Neuron (in vitro differentiated cells): ENCODE measurements around the gene C1orf35.
"Not testable (repeated sequence)": the region's sequence is repeated elsewhere in the genome, so short reads cannot be mapped to it uniquely, and the experiment has no call there.

Experiments
- H2AFZ ChIP-seq: one replicate; pipeline ENCODE4 v1.6.1; 2013; ENCODE audit warnings: low read depth, mild to moderate bottlenecking, inconsistent platforms, low read length, moderate library complexity
- H3K27me3 ChIP-seq: one replicate; pipeline ENCODE4 v1.6.1; 2013; ENCODE audit warnings: low read length; ENCODE audit not compliant: insufficient read depth
- H3K36me3 ChIP-seq: one replicate; pipeline ENCODE4 v1.6.1; 2013; ENCODE audit warnings: low read length; ENCODE audit not compliant: insufficient read depth
- H3K4me1 ChIP-seq: one replicate; pipeline ENCODE4 v1.6.1; 2013; ENCODE audit warnings: low read length; ENCODE audit not compliant: insufficient read depth
- H3K4me3 ChIP-seq: 2 replicates; pipeline ENCODE4 v1.5.1; 2013; ENCODE audit warnings: mild to moderate bottlenecking, low read length, moderate library complexity
- H3K9me3 ChIP-seq: one replicate; pipeline ENCODE4 v1.6.1; 2013; ENCODE audit warnings: low read length

C1orf35 gene

DNA sequence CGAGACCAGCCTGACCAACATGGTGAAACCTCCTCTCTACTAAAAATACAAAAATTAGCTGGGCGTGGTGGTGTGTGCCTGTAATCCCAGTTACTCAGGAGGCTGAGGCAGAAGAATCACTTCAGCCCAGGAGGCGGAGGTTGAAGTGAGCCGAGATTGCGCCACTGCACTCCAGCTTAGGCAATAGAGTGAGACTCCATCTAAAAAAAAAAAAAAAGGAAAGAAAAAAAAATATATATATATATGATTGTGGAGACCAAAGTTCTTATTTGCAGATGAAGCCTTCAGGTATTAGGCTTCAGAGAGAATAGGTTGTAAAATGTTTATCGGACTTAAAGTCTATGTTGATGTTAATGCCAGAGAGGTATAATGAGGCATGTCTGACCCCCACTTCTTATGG, 8.2 kb upstream of the C1orf35 start:
- not testable (repeated sequence) for H2AFZ ChIP-seq, H3K4me3 ChIP-seq, H3K9me3 ChIP-seq, H3K27me3 ChIP-seq
- H3K4me1 ChIP-seq: peaks cover 17% of the 10 kb centered on the region
- H3K36me3 ChIP-seq: peaks cover 10% of the 10 kb centered on the region

DNA sequence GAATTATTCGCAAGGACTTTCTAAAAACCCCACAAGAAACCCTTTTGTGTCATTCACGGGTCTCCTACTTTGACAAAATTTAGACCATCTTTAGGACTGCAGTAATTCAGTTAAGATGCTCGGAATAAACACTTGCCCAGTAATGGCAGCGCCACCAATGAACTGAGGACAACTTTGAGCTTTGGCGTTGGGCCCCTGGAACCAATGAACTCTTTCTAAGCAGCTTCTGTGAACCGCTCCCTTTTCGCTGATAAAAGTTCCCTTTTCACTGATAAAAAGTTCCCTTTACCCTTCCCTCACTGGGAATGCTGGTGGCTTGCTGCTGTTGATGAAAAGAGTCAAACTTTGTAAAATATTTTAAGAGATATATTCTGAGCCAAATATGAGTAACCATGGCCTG, 7.4 kb upstream of the C1orf35 start:
- H2AFZ ChIP-seq: peak overlapping the region; percentile 55
- H3K9me3 ChIP-seq: no peaks in the 10 kb centered on the region
- H3K27me3 ChIP-seq: no peaks in the 10 kb centered on the region
- peaks cover 17% of the 10 kb centered on the region for H3K4me1 ChIP-seq
- H3K36me3 ChIP-seq: peaks cover 17% of the 10 kb centered on the region
- peak overlapping the region; percentile 64 for H3K4me3 ChIP-seq

DNA sequence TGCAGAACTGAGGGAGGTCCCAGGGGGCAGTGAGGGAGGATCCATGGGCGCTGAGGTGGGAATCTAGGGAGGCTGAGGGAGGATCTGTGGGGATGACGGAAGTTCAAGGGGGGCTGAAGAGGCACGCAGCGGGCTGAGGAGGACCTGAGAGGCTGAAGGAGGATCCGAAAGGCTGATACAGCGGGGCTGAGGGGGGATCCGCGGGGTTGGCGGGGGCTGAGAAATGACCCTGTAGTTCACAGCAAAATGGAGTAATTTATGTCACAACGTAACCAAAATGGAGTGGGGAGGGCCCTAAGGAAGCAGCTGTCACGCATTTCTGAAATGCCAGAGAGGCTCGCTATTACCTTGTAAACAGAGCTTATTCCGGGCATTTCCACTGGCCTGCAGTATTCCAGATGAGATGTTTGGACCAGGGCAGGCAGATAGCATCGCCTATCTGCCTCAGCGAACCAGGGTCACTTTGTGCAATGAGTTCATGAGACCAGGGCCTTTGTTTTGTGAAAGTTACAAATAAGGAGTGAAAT, 6.9 kb upstream of the C1orf35 start:
- peak overlapping the region; percentile 64 for H3K4me3 ChIP-seq
- H3K9me3 ChIP-seq: no peaks in the 10 kb centered on the region
- peaks cover 17% of the 10 kb centered on the region for H3K4me1 ChIP-seq
- H3K36me3 ChIP-seq: peaks cover 17% of the 10 kb centered on the region
- no peaks in the 10 kb centered on the region for H3K27me3 ChIP-seq
- H2AFZ ChIP-seq: peak overlapping the region; percentile 55

DNA sequence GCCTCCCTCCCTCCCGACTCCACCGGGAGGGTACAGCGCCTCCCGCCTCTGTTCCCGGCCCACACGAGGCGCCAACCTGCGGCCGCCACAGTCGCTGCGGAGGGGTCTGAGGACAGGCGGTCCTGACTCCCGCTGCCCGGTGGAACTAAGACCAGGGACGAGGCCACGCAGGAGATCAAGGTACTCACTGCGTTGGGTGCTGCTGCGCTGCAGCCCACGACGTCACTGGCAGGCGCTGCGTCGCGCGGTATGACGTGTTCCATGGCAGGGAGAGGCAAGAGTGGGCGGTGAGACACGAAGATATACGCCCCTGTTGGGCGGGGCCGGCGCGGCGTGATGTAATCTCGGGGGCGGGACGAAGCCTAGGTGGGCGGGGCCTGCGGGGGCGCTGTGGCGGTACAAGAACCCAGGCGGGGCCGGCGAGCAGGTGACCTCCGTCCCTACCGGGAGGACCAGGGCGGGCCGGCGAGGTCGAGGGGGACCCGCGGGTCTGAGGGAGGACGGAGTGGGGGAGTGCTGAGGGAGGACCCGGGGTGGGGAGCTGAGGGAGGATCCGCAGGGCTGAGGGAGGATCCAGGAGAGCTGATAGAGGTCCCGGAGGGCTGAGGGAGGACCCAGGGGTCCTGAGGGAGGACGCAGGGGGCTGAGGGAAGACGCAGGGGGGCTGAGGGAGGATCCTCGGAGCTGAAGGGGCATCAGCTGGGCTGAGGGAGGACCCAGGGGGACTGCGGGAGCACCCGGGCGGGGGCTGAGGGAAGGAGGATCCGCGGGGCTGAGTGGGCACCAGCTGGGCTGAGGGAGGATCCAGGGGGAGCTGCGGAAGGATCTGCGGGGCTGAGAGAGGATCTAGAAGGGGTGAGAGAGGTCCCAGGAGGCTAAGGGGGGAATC, 6.2 kb upstream of the C1orf35 start, which contains the start of gene MRPL55:
TSS of gene MRPL55 (minus strand) at position 227 of the 889 bp plus-strand sequence. CDS start 1,039 bp downstream, outside the sequence.
- Histone ChIP-seq H3K27me3 (no peaks in the 10 kb centered on the region), H3K9me3 (no peaks in the 10 kb centered on the region), H3K4me3 (peak within 1 kb of the TSS; percentile 64), H3K4me1 (peaks cover 17% of the 10 kb centered on the region), H3K36me3 (peaks cover 17% of the 10 kb centered on the region), H2AFZ (peak within 1 kb of the TSS; percentile 55)

DNA sequence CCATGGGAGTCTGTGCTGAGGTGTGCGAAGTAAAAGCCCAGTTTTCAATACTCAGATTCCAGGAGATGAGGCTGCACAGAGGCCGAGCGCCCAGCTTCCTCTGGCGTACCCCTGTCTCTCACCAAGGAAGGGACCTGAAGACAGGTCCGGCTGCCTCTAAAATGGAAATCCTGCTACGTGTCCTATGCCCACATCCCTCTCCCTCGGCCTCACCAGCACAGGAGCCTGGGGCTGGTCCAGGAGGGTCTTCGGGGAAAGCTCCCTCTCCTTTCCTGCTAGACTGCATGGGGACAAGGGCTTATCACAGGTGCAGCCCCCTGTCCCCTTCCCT, 5.6 kb upstream of the C1orf35 start:
- H3K4me3 ChIP-seq: peak overlapping the region; percentile 64
- H3K4me1 ChIP-seq: peaks cover 20% of the 10 kb centered on the region
- H3K27me3 ChIP-seq: no peaks in the 10 kb centered on the region
- no peak overlapping the region for H2AFZ ChIP-seq
- peaks cover 17% of the 10 kb centered on the region for H3K36me3 ChIP-seq
- H3K9me3 ChIP-seq: no peaks in the 10 kb centered on the region

DNA sequence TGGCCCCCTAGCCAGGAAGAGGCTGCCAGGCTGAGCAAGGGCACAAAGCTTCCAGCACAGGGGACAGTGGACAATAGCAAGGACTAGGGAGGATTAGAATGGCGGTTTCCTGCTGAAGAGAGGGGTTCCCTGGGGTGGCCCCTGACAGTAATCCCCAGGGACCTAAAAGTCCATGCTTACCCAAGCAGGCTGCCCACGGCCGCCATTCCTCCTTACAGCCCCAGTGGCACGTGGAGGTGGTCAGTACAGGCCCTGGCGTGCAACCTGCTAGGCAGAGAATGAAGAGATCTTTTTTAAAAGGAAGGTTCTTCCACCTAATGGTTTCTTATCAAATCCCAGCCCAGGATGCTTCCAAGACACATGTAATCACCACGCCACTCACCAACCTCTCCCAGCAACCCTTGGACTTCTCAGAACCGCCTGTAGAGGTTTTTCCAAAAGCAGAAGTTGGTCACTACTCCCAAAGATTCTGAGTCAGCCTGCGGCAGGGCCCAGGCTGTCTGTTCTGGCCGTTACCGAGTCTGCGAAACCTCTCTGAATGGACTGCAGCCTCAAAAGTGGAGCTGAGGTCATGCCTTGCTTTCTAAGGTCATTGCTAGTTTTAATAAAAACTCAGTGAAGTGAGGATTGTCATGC, 5.0 kb upstream of the C1orf35 start:
- no peaks in the 10 kb centered on the region for H3K27me3 ChIP-seq
- H3K9me3 ChIP-seq: no peaks in the 10 kb centered on the region
- no peak overlapping the region for H2AFZ ChIP-seq
- peaks cover 17% of the 10 kb centered on the region for H3K36me3 ChIP-seq
- peak overlapping the region; percentile 64 for H3K4me3 ChIP-seq
- H3K4me1 ChIP-seq: peaks cover 20% of the 10 kb centered on the region

DNA sequence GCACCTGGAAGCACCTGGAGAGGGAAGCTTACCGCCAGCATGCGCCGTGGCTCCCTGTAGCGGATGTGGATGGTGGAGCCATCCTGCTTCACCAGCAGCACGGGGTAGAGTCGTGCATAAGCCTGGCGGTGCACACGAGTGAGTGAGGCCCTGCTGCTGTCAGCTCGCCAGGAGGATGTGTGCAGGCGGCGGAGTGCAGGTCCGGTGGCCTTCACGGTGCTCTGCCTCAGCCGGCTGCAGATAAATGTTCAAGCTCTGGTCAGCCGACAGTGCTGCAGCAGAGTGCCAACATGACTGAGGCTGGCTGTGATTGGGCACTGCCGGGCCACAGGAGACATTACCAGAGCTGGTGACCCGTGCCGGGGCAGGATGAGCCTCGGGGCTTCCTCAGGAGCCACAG, 4.5 kb upstream of the C1orf35 start:
- H3K36me3 ChIP-seq: peaks cover 17% of the 10 kb centered on the region
- H3K27me3 ChIP-seq: no peaks in the 10 kb centered on the region
- H3K4me3 ChIP-seq: peak overlapping the region; percentile 64
- no peaks in the 10 kb centered on the region for H3K9me3 ChIP-seq
- H3K4me1 ChIP-seq: peaks cover 20% of the 10 kb centered on the region
- H2AFZ ChIP-seq: no peak overlapping the region

DNA sequence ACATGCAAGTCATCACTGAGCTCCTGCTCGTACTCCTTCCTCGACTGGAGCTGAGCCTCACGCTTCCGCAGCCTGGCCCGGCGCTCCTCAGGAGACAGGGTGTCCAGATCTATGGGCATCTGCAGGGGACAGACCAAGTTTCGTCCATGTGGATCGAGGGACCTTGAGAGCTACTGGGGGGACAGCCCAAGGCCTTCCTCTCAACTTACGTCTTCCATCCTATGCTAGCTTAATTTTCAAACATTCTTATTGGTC, 3.6 kb upstream of the C1orf35 start:
- no peaks in the 10 kb centered on the region for H3K9me3 ChIP-seq
- H3K4me1 ChIP-seq: peaks cover 25% of the 10 kb centered on the region
- H3K4me3 ChIP-seq: no peak overlapping the region
- peaks cover 17% of the 10 kb centered on the region for H3K36me3 ChIP-seq
- no peak overlapping the region for H2AFZ ChIP-seq
- H3K27me3 ChIP-seq: no peaks in the 10 kb centered on the region

DNA sequence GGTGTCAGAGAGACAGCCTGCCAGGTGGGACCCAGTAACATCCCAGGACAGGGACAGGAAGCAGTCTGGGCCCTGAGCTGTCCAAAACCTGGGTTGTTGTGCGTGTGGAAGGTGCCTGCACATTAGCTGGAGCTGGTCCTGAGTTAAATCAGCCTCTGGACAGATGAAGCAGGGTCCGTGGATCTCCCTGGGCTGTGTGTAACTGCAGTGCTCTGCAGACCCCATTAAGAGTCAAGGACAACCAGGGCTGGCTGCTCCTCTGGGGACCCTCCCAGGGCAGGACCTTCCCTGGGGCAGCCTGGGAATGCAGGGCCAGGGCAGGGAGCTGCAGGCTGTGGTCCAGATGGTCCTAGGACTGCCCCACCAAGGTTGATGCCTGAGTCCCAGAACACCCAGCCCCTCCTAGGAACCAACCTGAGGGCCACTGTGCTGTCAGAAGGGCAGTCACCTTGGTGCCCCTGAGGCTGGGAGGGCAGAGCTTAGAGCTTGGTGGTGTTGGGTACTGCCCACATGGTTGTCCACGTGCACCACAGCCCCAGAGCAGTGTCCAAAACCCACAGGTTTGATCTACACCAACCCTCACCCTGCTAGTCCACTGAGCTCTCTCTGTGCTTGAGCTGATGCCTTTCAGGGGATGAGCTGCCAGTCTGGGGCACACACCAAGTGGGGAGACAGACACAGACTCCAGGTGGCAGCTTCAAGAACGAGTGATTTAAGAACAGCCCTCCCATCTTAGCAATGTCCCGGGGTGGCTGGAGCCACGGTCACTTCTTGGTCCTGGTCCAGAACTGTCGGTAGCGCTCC, 3.1 kb upstream of the C1orf35 start:
- Histone ChIP-seq H3K9me3 (no peaks in the 10 kb centered on the region), H3K4me1 (peaks cover 27% of the 10 kb centered on the region), H3K4me3 (no peak overlapping the region), H3K27me3 (no peaks in the 10 kb centered on the region), H3K36me3 (peaks cover 20% of the 10 kb centered on the region), H2AFZ (no peak overlapping the region)

DNA sequence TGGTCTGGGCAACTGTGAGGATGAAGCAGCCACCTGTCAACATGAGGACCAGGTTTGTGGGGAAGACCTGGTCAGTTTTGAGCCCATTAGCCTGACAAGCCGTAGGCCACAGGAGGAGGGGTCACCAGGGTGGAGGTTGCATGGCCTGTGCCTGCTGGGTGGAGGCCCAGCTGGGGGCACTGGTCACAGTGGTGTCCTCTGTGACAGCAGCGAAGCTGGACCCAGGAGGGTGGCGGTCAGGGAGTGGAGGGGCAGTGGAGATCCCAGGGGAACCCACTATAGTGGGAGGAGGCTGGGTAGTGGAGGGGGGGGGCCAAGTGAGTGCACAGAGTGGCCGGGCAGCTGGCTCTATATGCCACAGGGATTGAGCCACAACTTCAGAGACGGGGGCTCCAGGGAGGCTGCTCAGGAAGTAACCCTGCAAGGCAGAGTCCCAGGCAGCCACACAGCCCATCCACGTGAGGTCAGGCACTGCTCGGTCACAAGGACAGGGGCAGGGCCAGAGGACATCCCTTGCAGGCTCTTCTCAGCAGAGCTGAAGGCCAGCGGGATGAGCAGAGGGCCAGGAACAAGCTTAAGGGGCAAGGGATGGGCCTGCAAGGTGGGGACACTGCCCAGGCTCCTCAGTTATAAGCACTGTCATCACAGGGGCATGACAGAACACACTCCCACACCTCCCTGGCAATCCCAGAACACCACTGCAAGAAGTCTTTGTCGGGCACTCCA, 2.3 kb upstream of the C1orf35 start:
- H2AFZ ChIP-seq: no peak overlapping the region
- no peaks in the 10 kb centered on the region for H3K27me3 ChIP-seq
- no peaks in the 10 kb centered on the region for H3K9me3 ChIP-seq
- peaks cover 27% of the 10 kb centered on the region for H3K36me3 ChIP-seq
- H3K4me1 ChIP-seq: peaks cover 24% of the 10 kb centered on the region
- H3K4me3 ChIP-seq: no peak overlapping the region

DNA sequence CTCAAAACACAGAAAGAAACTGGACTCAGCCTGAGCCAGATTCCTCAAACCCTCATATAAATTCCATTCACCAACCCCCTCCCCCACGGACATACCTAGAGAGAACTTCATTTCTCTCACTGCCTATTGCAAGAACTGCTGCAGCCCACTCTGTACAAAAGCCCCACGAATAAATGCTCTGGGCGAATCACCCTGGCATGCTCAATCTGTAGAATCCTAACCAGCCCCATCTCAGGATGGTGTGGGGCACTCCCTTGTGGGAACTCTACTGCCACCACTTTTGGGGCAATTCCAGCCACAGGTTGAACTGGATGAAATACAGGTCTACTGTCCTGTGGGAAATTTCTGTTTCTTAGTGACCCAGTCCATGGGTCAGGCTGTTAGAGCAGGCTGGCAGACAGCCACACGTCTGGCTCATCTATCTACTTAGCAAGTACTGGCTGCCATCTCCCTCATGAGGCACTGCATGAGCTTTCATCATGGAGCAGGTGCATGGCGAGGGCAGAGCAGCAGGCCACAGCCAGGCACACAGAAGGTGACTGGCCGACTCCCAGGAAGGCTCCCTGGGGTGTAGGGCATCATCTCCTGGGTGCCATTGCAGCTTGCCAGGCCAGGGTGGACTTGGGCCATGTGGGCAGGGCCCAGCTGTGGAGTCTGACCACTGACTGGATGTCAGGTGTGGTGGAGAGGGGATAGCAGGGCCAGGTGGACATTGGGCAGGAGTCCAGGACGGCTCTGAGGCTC, 1.6 kb upstream of the C1orf35 start:
- H2AFZ ChIP-seq: no peak overlapping the region
- peaks cover 31% of the 10 kb centered on the region for H3K36me3 ChIP-seq
- H3K4me3 ChIP-seq: no peak overlapping the region
- H3K4me1 ChIP-seq: peaks cover 20% of the 10 kb centered on the region
- no peaks in the 10 kb centered on the region for H3K27me3 ChIP-seq
- H3K9me3 ChIP-seq: no peaks in the 10 kb centered on the region
